Ascending aorta (tissue), 2 donors: Measurements from ENCODE around the gene CCDC182. TPM values are rescaled to one million over a fixed set of nuclear protein-coding genes. Genes with fewer than 3 reads are reported as not detected.

Experiments used
- DNase-seq, 2 donors: peaks; one replicate each; pipeline ENCODE4 v3.0.0-alpha.2; 2019; ENCODE audit warnings: low spot score in 2 of 2
- H3K27ac ChIP-seq, 2 donors: fragments of 200-600 bp; sonication (generic); one replicate each; pipeline ENCODE4 v1.5.1; 2016 to 2017; ENCODE audit warnings: mild to moderate bottlenecking in 1 of 2
- H3K27me3 ChIP-seq: fragments of 200-600 bp; sonication (generic); one replicate; pipeline ENCODE4 v1.5.1; 2017
- H3K36me3 ChIP-seq, 2 donors: fragments of 200-600 bp; sonication (generic); one replicate each; pipeline ENCODE4 v1.5.1; 2016
- H3K4me1 ChIP-seq, 2 donors: fragments of 200-600 bp; sonication (generic); one replicate each; pipeline ENCODE4 v1.5.1; 2016 to 2017; ENCODE audit warnings: mild to moderate bottlenecking in 1 of 2
- H3K4me3 ChIP-seq, 2 donors: fragments of 200-600 bp; sonication (generic); one replicate each; pipeline ENCODE4 v1.5.1; 2016 to 2017; ENCODE audit warnings: mild to moderate bottlenecking in 1 of 2
- H3K9me3 ChIP-seq, 2 donors: fragments of 200-600 bp; sonication (generic); one replicate each; pipeline ENCODE4 v1.5.1; 2016
- intact Hi-C: fragments of 100-400 bp; cut with DNase I; formaldehyde crosslinking; loops from one replicate; pipeline ENCODE4 v1.15.1; 2023
- total RNA-seq: library from RNA; depleted of rRNA; stranded (reverse); fragments of >200 nt; gene quantifications from one replicate; pipeline ENCODE4 v1.1.0, GENCODE V29; 2016
- TF ChIP-seq, protein P1 (sequence below), 3 experiments: fragments of 200-600 bp in 2 of 3; fragments of 450-650 bp in 1 of 3; sonication (generic) in 2 of 3; IDR thresholded peaks; one replicate each; pipeline ENCODE4 v1.5.1; 2016 to 2019; ENCODE audit warnings: antibody characterized with exemption in 3 of 3, mild to moderate bottlenecking in 1 of 3, moderate library complexity in 1 of 3

CCDC182 gene
- total RNA-seq, 1 donor from 2014 or later: not detected

DNA sequence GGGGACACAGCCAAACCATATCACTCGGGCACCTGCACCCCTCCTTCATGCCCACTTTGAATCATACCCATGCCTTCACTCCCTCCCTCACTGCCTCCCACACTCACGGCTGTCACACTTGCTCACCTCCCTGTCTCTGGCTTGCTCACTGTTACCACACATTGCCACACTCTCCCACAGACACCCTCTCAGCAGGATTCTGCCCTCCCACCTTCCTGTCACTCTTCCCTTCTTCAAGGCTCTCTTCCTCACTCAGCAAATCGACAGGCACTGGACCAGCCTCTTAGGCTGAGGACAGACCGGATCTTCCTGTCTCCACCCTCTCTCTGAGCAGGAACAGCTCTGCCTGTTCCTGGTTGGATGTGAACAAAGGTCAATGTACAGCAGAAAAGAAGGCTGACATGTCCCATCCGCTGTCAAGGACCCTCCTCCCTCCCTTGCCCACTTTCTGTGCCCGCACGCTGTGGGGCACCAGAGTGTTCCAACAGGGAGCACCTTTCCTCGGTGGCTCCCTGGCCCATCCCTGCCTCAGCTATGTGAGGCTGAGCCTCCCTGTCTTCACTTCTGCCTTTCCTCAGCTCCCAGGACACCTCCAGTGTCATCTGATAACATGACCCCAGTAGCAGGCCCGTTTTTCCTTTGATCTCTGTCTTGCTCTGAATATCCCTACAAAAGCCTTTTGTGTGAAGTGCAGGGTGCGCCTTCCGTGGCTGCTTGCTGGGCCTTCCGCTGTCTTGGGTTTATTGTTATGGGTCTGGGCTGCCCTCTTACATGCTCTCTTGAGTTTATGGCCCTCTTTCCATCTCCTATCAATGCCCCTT lies 47.0 kb downstream of the CCDC182 start:
- H3K27ac ChIP-seq: no peak overlapping the region
- intact Hi-C loops: no loop called here
- H3K27me3 ChIP-seq: no peaks in the 10 kb centered on the region
- H3K9me3 ChIP-seq: no peaks in the 10 kb centered on the region
- no peaks in the 10 kb centered on the region for H3K4me1 ChIP-seq
- H3K4me3 ChIP-seq: no peak overlapping the region
- no peak for DNase-seq
- TF ChIP-seq, protein P1, sequence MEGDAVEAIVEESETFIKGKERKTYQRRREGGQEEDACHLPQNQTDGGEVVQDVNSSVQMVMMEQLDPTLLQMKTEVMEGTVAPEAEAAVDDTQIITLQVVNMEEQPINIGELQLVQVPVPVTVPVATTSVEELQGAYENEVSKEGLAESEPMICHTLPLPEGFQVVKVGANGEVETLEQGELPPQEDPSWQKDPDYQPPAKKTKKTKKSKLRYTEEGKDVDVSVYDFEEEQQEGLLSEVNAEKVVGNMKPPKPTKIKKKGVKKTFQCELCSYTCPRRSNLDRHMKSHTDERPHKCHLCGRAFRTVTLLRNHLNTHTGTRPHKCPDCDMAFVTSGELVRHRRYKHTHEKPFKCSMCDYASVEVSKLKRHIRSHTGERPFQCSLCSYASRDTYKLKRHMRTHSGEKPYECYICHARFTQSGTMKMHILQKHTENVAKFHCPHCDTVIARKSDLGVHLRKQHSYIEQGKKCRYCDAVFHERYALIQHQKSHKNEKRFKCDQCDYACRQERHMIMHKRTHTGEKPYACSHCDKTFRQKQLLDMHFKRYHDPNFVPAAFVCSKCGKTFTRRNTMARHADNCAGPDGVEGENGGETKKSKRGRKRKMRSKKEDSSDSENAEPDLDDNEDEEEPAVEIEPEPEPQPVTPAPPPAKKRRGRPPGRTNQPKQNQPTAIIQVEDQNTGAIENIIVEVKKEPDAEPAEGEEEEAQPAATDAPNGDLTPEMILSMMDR (IDR thresholded peaks at IDR 0.05): no peak
- H3K36me3 ChIP-seq: no peaks in the 10 kb centered on the region

- Histone ChIP-seq H3K4me3 (no peak overlapping the region), H3K4me1 (no peaks in the 10 kb centered on the region), H3K36me3 (no peaks in the 10 kb centered on the region), H3K27me3 (no peaks in the 10 kb centered on the region), H3K9me3 (no peaks in the 10 kb centered on the region), H3K27ac (no peak overlapping the region)
- TF ChIP-seq, protein P1 (IDR thresholded peaks at IDR 0.05): no peak
- intact Hi-C loops: no loop called here
- no peak for DNase-seq
Measured at GRCh38 chr17:57697197-57697596, 47.9 kb downstream of the CCDC182 start.

DNA sequence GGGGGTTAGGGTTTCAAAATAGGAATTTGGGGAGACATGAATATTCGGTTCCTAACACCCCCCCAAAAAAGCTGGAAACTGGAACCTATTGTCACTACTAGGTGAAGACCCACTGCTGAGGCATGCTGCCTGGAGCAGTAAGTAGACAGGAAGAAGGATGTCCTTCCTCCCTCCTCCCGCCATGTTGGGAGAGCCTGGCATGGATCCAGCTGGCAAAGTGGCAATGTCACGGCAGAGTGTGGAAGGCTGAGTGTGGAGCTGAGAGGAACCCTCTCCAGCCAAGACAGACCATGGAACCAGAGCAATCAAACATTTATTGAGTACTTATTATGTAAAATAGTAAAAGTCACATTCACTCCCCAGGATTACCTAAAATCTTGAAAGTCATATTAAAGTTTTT lies 49.0 kb downstream of the CCDC182 start:
- H3K9me3 ChIP-seq: no peaks in the 10 kb centered on the region
- H3K27me3 ChIP-seq: no peaks in the 10 kb centered on the region
- intact Hi-C loops: no loop called here
- no peaks in the 10 kb centered on the region for H3K4me1 ChIP-seq
- no peak for DNase-seq
- TF ChIP-seq, protein P1 (IDR thresholded peaks at IDR 0.05): no peak
- H3K27ac ChIP-seq: no peak overlapping the region
- no peak overlapping the region for H3K4me3 ChIP-seq
- H3K36me3 ChIP-seq: no peaks in the 10 kb centered on the region

Other genes starting within 250 kb of the CCDC182 start
- gene MRPS23, start 104.7 kb upstream of the CCDC182 start, total RNA-seq: 2.0 TPM
- gene CUEDC1, start 210.1 kb upstream of the CCDC182 start, total RNA-seq: 76.1 TPM
- 47.4 TPM for gene VEZF1, start 243.0 kb upstream of the CCDC182 start, total RNA-seq